HepG2 (cell line): Measurements from ENCODE around the gene SIRPA. TPM values are rescaled to one million over a fixed set of nuclear protein-coding genes. Genes with fewer than 3 reads are reported as not detected.

Experiments used
- ATAC-seq: fragments of 200-7000 bp; cut with Tn5 transposase; 3 replicates; pipeline ENCODE4 v1.9.1; 2020; ENCODE audit warnings: mild to moderate bottlenecking, moderate library complexity
- BruUV-seq: library from RNA; stranded (reverse); fragments of 400-500 nt; replicated peaks from 2 replicates; lab custom pipeline; 2021; lab: Mats Ljungman, UMichigan
- CTCF ChIA-PET: fragments of 300-600 bp; formaldehyde crosslinking; extraction: SDS; loops from one replicate; lab custom pipeline; 2021; ENCODE audit warnings: low total read pairs, inconsistent platforms, low intra/inter-chr PET ratio; lab: Yijun Ruan, JAX
- POLR2A ChIA-PET: fragments of 350-600 bp; sonication (Branson Sonifier 250); formaldehyde crosslinking; loops from one replicate; lab custom pipeline; 2020; ENCODE audit warnings: antibody characterized with exemption, inconsistent platforms; lab: Yijun Ruan, JAX
- DNase-seq: peaks from one replicate; pipeline ENCODE4 v3.0.0-alpha.2; 2015; ENCODE audit warnings: low spot score
- FAIRE-seq: peaks from 3 replicates; lab custom pipeline; 2011; peaks lifted over from hg19 to GRCh38; lab: Jason Lieb, UNC
- H2AFZ ChIP-seq: one replicate; pipeline ENCODE4 v1.6.1; 2011; ENCODE audit warnings: low read length, inconsistent platforms
- H3K27ac ChIP-seq: fragments of 300-600 bp; 3 replicates; pipeline ENCODE4 v1.8.0; 2011; ENCODE audit warnings: mixed run types, mild to moderate bottlenecking, mixed read lengths, low read length, inconsistent platforms; ENCODE audit not compliant: insufficient read depth; ENCODE audit errors: extremely low read length
- H3K27me3 ChIP-seq, 2 experiments: fragments of 200-600 bp in 1 of 2; 2 replicates in 1 of 2; 3 replicates in 1 of 2; pipeline versions ENCODE4 v1.6.0 to v1.8.0; 2011; ENCODE audit warnings: low read length in 2 of 2, mild to moderate bottlenecking in 2 of 2, moderate library complexity in 2 of 2, inconsistent platforms in 1 of 2; ENCODE audit not compliant: insufficient read depth in 2 of 2, control insufficient read depth in 1 of 2
- H3K36me3 ChIP-seq, 2 experiments: fragments of 200-600 bp in 1 of 2; replicated peaks in 1 of 2; 2 replicates in 1 of 2; 3 replicates in 1 of 2; pipeline versions ENCODE4 v1.5.1 to v1.8.0; 2011; ENCODE audit warnings: low read length in 2 of 2, inconsistent platforms in 1 of 2; ENCODE audit not compliant: insufficient read depth in 2 of 2, control insufficient read depth in 1 of 2
- H3K4me1 ChIP-seq: 2 replicates; pipeline ENCODE4 v1.5.1; 2012; ENCODE audit warnings: low read length, inconsistent platforms; ENCODE audit not compliant: insufficient read depth
- H3K4me2 ChIP-seq: 2 replicates; pipeline ENCODE4 v1.6.0; 2011; ENCODE audit warnings: low read depth, low read length, inconsistent platforms
- H3K4me3 ChIP-seq, 3 experiments: fragments of 200-600 bp in 1 of 3; sonication (generic), shearing (Covaris generic) in 1 of 3; replicated peaks in 1 of 3; 2 replicates each; pipeline ENCODE4 v1.5.1; 2011 to 2016; ENCODE audit warnings: low read length in 3 of 3, inconsistent platforms in 2 of 3, low read depth in 2 of 3, mild to moderate bottlenecking in 2 of 3, control low read depth in 1 of 3, mixed read lengths in 1 of 3; ENCODE audit not compliant: insufficient read depth in 1 of 3
- H3K79me2 ChIP-seq: one replicate; pipeline ENCODE4 v1.6.1; 2011; ENCODE audit warnings: low read length, inconsistent platforms; ENCODE audit not compliant: insufficient read depth
- H3K9ac ChIP-seq: 2 replicates; pipeline ENCODE4 v1.6.0; 2011; ENCODE audit warnings: mild to moderate bottlenecking, low read depth, low read length, inconsistent platforms; ENCODE audit not compliant: insufficient read depth
- H3K9me3 ChIP-seq: 2 replicates; pipeline ENCODE4 v1.5.1; 2012; ENCODE audit warnings: mild to moderate bottlenecking, low read length
- H4K20me1 ChIP-seq: 2 replicates; pipeline ENCODE4 v1.6.0; 2011; ENCODE audit warnings: inconsistent platforms, mild to moderate bottlenecking, low read length, moderate library complexity; ENCODE audit not compliant: insufficient read depth
- AGO1 ChIP-seq: fragments of 200-400 bp; formaldehyde crosslinking; IDR thresholded peaks from 2 replicates; pipeline ENCODE4 v1.6.1; 2017; ENCODE audit warnings: mild to moderate bottlenecking, low read depth, low read length, moderate library complexity; ENCODE audit not compliant: poor library complexity, severe bottlenecking
- CEBPG ChIP-seq: IDR thresholded peaks from 2 replicates; pipeline ENCODE4 v1.6.1; 2016
- EZH2 ChIP-seq: conservative IDR thresholded peaks from 2 replicates; pipeline ENCODE4 v1.6.1; 2012; ENCODE audit warnings: mild to moderate bottlenecking, low read depth, low read length, moderate library complexity
- STAT5B ChIP-seq: sonication (generic); formaldehyde crosslinking; IDR thresholded peaks from 2 replicates; pipeline ENCODE4 v1.4.0; 2020; ENCODE audit warnings: missing genetic modification reagents
- XRCC5 ChIP-seq: fragments of 200-400 bp; formaldehyde crosslinking; optimal IDR thresholded peaks from 2 replicates; pipeline ENCODE3; 2017; ENCODE audit warnings: mild to moderate bottlenecking, low read length
- WGBS: methylation state at CpG from one replicate; pipeline ENCODE4 v1.1.6; 2017; ENCODE audit warnings: low lambda C conversion rate; 5-methylcytosine and 5-hydroxymethylcytosine counted together
- in situ Hi-C: cut with HindIII; loops from 2 replicates; pipeline ENCODE4 v1.10.0; 2017; ENCODE audit warnings: low pct_unique_long_range_greater_than_20kb; ENCODE audit not compliant: extremely low pct_ligation_motif_present
- intact Hi-C: fragments of 100-400 bp; cut with micrococcal nuclease; formaldehyde crosslinking; loops from one replicate; pipeline ENCODE4 v1.10.0; 2022; ENCODE audit not compliant: unreplicated experiment
- polyA plus RNA-seq, 8 experiments: library from polyadenylated mRNA; depleted of rRNA in 3 of 8; stranded (reverse) in 7 of 8; unstranded in 1 of 8; fragments of >200 nt; fragmentation: Illumina TruSeq in 4 of 8; extraction: Trizol in 4 of 8; gene quantifications; 2 replicates each; pipeline versions ENCODE4 v1.2.1 to v1.2.3, GENCODE V29; 2011 to 2016; ENCODE audit warnings: low read depth in 4 of 8, missing spikeins in 1 of 8, mixed read lengths in 1 of 8; ENCODE audit not compliant: insufficient read depth in 1 of 8
- total RNA-seq, 5 experiments: library from RNA; depleted of rRNA; stranded (reverse); fragments of >200 nt; fragmentation: Illumina TruSeq; extraction: Trizol; gene quantifications; 2 replicates each; pipeline ENCODE4 v1.2.3, GENCODE V29; 2016; ENCODE audit warnings: low read depth in 1 of 5
- TF ChIP-seq, protein P1 (sequence below): sonication (generic); formaldehyde crosslinking; IDR thresholded peaks from 2 replicates; pipeline ENCODE4 v1.9.0; 2022; ENCODE audit warnings: missing genetic modification reagents, mild to moderate bottlenecking, borderline replicate concordance
- TF ChIP-seq, protein P2 (sequence below): sonication (generic); formaldehyde crosslinking; IDR thresholded peaks from 2 replicates; pipeline ENCODE4 v1.5.0; 2020; ENCODE audit warnings: mild to moderate bottlenecking, missing genetic modification reagents, borderline replicate concordance

The SIRPA gene
- total and polyA plus RNA-seq, 2 of the 13 experiments (the other 11 are each of a cell fraction or from before 2014, with no cell fraction given), result 7.2 to 17.6 TPM

DNA sequence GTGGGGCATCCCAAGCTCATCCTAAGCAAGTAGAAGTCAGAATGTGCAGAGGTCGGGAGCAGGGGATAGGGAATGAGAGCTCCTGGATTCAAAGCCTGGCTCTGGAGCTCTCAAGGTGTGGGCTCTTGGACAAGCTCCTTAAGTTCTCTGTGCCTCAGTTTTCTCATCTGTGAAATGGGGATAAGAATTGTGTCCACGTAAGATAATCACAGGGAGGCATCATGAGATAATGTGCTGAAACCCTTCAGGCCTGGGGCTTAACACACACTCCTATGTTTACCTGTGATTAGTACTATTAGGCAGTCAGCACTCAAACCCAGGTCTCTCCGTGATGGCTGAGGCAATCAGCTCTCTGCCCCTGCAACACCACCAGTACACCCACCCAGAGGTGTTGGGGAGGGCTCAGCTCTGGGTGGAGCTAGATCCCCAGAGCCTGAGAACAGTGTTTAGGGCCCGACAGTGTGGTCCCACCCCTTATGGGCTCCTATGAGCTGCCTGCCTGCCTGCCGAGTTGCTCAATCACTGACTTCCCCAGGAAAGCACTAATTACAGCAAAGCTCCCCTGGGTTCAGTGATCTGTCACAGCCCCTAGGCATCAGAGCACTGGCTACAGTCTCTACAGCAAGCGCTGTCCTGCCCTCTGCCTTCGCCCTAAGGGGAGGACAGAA is 6.3 kb upstream of the SIRPA start (continued):
- TF ChIP-seq, protein P1, sequence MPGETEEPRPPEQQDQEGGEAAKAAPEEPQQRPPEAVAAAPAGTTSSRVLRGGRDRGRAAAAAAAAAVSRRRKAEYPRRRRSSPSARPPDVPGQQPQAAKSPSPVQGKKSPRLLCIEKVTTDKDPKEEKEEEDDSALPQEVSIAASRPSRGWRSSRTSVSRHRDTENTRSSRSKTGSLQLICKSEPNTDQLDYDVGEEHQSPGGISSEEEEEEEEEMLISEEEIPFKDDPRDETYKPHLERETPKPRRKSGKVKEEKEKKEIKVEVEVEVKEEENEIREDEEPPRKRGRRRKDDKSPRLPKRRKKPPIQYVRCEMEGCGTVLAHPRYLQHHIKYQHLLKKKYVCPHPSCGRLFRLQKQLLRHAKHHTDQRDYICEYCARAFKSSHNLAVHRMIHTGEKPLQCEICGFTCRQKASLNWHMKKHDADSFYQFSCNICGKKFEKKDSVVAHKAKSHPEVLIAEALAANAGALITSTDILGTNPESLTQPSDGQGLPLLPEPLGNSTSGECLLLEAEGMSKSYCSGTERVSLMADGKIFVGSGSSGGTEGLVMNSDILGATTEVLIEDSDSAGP (CRISPR knock-in tag), result 0 out of 2 replicates have a peak, but pooled peaks have one; percentile 54
- TF ChIP-seq CEBPG (CRISPR knock-in tag) (peak; percentile 68), XRCC5 (peak; percentile 78)

DNA sequence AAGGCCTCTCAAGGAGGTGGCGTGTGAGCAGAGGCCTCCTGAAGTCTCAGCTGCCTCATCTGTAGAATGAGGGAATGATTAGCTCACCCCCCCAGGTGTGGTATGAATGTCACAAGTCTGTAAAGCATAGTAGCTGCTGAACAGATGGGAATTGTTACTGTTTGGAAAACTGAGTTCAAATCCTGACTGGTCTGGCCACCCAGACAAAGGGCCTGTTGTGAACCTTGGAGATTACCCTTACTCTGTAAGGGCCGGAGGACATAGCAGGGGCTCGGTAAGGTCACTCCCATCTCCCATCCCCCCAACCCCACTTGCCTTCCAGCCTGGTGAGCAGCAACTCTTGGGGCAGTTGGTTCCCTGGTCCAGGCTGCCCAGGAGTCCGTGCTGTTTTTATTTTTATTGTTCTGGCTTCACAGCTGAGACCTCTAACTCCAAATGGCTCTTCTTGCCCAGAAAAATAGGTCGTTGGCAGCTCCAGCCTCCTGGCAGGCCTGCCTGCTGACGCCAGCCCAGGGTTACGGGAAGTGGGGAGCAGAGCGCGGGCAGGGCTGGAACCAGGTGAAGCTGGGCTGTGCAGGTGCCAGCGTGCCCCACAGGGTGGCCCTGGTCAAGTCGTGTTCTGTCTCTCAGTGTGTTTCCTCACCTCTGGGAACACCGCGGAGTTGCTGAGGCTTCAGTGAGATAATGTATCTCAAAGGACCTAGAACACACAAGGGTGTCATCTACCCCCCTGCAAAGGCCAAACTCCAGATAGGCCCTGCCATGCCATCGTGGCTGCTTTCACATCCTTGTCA is 4.5 kb upstream of the SIRPA start:
- Histone ChIP-seq H3K4me2 (no peak overlapping the region), H3K27ac (no peak overlapping the region), H3K4me3 (no peak overlapping the region), H4K20me1 (no peaks in the 10 kb centered on the region), H3K9me3 (no peaks in the 10 kb centered on the region), H3K4me1 (peaks cover 66% of the 10 kb centered on the region), H3K9ac (no peak overlapping the region), H3K79me2 (peaks cover 2% of the 10 kb centered on the region), H2AFZ (no peak overlapping the region), H3K27me3 (peaks cover 8 to 14% of the 10 kb centered on the region in 2 experiments), H3K36me3 (no peaks in the 10 kb centered on the region)
- POLR2A ChIA-PET, result no interaction called here
- CTCF ChIA-PET, result no interaction called here
- BruUV-seq, result no TSS peak
- DNase-seq, result no peak
- 52% methylated on average over 14 of the region's 14 CpGs for WGBS
- intact Hi-C loops (no loop called here), in situ Hi-C loops (no loop called here)
- ATAC-seq, result no peak
- FAIRE-seq, result no peak
- peak; percentile 58 for TF ChIP-seq AGO1
- TF ChIP-seq STAT5B (CRISPR knock-in tag), result no peak
- TF ChIP-seq EZH2, result no peak
- TF ChIP-seq, protein P2, sequence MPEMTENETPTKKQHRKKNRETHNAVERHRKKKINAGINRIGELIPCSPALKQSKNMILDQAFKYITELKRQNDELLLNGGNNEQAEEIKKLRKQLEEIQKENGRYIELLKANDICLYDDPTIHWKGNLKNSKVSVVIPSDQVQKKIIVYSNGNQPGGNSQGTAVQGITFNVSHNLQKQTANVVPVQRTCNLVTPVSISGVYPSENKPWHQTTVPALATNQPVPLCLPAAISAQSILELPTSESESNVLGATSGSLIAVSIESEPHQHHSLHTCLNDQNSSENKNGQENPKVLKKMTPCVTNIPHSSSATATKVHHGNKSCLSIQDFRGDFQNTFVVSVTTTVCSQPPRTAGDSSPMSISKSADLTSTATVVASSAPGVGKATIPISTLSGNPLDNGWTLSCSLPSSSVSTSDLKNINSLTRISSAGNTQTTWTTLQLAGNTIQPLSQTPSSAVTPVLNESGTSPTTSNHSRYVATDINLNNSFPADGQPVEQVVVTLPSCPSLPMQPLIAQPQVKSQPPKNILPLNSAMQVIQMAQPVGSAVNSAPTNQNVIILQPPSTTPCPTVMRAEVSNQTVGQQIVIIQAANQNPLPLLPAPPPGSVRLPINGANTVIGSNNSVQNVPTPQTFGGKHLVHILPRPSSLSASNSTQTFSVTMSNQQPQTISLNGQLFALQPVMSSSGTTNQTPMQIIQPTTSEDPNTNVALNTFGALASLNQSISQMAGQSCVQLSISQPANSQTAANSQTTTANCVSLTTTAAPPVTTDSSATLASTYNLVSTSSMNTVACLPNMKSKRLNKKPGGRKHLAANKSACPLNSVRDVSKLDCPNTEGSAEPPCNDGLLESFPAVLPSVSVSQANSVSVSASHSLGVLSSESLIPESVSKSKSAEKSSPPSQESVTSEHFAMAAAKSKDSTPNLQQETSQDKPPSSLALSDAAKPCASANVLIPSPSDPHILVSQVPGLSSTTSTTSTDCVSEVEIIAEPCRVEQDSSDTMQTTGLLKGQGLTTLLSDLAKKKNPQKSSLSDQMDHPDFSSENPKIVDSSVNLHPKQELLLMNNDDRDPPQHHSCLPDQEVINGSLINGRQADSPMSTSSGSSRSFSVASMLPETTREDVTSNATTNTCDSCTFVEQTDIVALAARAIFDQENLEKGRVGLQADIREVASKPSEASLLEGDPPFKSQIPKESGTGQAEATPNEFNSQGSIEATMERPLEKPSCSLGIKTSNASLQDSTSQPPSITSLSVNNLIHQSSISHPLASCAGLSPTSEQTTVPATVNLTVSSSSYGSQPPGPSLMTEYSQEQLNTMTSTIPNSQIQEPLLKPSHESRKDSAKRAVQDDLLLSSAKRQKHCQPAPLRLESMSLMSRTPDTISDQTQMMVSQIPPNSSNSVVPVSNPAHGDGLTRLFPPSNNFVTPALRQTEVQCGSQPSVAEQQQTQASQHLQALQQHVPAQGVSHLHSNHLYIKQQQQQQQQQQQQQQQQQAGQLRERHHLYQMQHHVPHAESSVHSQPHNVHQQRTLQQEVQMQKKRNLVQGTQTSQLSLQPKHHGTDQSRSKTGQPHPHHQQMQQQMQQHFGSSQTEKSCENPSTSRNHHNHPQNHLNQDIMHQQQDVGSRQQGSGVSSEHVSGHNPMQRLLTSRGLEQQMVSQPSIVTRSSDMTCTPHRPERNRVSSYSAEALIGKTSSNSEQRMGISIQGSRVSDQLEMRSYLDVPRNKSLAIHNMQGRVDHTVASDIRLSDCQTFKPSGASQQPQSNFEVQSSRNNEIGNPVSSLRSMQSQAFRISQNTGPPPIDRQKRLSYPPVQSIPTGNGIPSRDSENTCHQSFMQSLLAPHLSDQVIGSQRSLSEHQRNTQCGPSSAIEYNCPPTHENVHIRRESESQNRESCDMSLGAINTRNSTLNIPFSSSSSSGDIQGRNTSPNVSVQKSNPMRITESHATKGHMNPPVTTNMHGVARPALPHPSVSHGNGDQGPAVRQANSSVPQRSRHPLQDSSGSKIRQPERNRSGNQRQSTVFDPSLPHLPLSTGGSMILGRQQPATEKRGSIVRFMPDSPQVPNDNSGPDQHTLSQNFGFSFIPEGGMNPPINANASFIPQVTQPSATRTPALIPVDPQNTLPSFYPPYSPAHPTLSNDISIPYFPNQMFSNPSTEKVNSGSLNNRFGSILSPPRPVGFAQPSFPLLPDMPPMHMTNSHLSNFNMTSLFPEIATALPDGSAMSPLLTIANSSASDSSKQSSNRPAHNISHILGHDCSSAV, result no peak
